ENCODE data around the gene PDE4B. TPM values are rescaled to one million over a fixed set of nuclear protein-coding genes. Genes with fewer than 3 reads are reported as not detected.
"Not testable (repeated sequence)": the region's sequence is repeated elsewhere in the genome, so short reads cannot be mapped to it uniquely, and the experiment has no call there.

Gene PDE4B
- total RNA-seq, 2 donors from 2014 or later, result 23.6 to 53.9 TPM

DNA sequence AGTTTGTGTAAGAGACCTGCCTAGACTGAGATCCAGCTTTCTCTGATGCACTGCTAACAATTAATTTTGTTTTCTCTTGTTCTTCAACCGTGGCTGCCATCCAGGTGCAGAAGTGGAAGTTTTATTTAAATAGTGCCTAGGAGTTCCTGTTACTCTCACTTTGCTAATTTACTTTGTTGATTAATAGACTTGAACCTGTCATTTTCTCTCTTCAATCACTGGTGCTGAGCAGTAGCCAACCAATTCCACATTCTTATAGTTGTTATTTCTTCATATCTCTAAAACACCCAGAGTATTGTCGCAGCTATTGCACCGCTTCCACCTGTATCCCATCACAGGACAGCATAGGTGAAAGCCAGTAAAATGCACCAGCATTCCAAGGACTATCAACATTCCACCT lies 157.2 kb downstream of the PDE4B start:
- peaks cover 23% of the 10 kb centered on the region for H3K27me3 Mint-ChIP-seq (ENCODE audit: low read depth)
- ATAC-seq (replicated peaks in 1 of 2) (no peak), DNase-seq (no peak)

DNA sequence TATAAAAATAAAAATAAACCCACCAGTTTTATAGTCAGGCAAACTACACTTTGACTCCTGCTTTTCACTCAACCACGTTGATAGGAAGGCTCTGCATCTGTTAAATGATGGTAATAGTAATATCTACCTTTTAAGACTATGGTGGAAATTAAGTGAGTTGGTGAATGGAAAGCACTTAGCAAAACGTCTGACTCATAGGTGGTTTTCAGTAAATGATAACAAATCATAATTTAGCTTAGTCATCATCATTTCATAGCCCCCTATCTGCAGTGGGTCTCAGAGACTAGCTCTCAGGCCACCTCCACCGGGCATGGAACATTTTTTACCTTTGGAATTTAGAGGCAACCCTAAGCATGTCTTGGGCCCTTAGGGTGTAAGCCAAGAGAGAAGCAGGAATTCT lies 160.0 kb downstream of the PDE4B start:
- ATAC-seq (replicated peaks in 1 of 2) (peak; percentile 51 to 71), DNase-seq (no peak)
- Mint-ChIP-seq H3K27me3 (ENCODE audit: low read depth) (peaks cover 14% of the 10 kb centered on the region), H3K4me1 (ENCODE audit: low read depth) (peaks cover 16% of the 10 kb centered on the region), H3K27ac (no peak overlapping the region), H3K36me3 (ENCODE audit: insufficient read depth in 2 of 2) (no peaks in the 10 kb centered on the region), H3K4me3 (no peak overlapping the region), H3K9me3 (no peaks in the 10 kb centered on the region)

More for the DNA sequence above, 157.2 kb downstream of the PDE4B start:
- H3K4me1 Mint-ChIP-seq (ENCODE audit: low read depth), result peaks cover 16% of the 10 kb centered on the region
- no peaks in the 10 kb centered on the region for H3K36me3 Mint-ChIP-seq (ENCODE audit: insufficient read depth in 2 of 2)
- H3K9me3 Mint-ChIP-seq, result no peaks in the 10 kb centered on the region
- no peak overlapping the region for H3K27ac Mint-ChIP-seq
- H3K4me3 Mint-ChIP-seq, result no peak overlapping the region

DNA sequence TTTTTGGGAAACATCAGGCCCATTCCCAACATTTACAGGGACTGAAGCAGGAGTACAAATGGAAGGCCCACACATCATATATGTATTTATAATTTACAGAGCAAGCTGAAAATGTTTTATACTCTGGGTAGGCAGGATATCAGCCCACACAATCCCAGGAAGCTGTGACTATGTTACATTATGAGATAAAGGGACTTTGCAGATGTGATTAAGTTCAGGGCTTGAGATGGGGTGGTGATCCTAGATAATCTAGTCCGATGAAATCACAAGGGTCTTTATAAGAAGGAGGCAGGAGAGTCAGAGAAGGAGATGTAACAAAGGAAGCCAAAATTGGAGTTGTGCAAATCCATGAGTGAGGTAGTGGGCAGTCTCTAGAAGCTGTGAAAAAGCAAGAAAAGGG lies 160.5 kb downstream of the PDE4B start:
- H3K27ac Mint-ChIP-seq, result peak overlapping the region; percentile 58

DNA sequence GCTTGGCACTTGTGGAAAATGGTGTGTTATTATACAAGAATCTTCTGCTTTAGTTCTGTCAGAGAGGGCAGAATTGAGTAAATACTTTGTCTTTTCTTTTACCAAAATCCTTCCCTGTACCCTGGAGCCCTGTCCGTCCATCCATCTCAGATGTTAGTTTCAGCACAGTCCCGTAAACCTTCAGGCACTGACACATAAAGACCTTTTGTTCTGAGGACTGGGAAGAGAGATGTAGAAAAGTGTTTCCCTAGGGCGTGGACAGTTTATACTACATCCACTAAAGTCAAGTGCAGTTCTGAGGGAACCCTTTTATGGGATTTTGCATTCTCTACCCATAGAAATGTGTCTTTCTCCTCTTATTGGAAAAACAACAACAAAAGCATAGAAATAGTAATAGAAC lies 162.4 kb downstream of the PDE4B start:
- DNase-seq (no peak), ATAC-seq (replicated peaks in 1 of 2) (no peak)
- H3K4me3 Mint-ChIP-seq, result no peak overlapping the region
- no peak overlapping the region for H3K27ac Mint-ChIP-seq
- no peaks in the 10 kb centered on the region for H3K36me3 Mint-ChIP-seq (ENCODE audit: insufficient read depth in 2 of 2)
- no peaks in the 10 kb centered on the region for H3K9me3 Mint-ChIP-seq
- peaks cover 13% of the 10 kb centered on the region for H3K27me3 Mint-ChIP-seq (ENCODE audit: low read depth)
- peaks cover 16% of the 10 kb centered on the region for H3K4me1 Mint-ChIP-seq (ENCODE audit: low read depth)

More for the DNA sequence above, 160.5 kb downstream of the PDE4B start:
- Mint-ChIP-seq H3K36me3 (ENCODE audit: insufficient read depth in 2 of 2) (no peaks in the 10 kb centered on the region), H3K9me3 (no peaks in the 10 kb centered on the region), H3K4me1 (ENCODE audit: low read depth) (peaks cover 16% of the 10 kb centered on the region), H3K27me3 (ENCODE audit: low read depth) (peaks cover 14% of the 10 kb centered on the region), H3K4me3 (no peak overlapping the region)
- DNase-seq (no peak), ATAC-seq (replicated peaks in 1 of 2) (peak; percentile 25 to 38)

DNA sequence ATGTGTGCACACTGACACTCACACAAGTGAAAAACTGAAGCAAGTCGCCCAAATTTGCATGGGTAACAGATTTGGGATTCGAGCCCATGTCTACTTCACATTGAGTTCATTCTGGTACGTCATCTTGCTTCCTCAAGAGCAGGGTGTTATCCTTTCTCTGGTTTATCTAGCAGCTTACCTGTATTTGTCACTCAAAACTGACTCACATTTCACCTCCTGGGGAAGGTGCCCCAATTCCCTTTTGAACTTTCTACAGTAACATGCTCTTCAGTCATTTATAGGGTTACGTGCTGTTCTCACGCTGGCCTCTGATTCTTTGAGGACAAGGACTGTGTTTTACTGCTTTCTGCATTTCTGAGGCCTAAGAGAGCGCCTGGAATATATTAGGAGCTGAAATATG lies 162.8 kb downstream of the PDE4B start:
- ATAC-seq (replicated peaks in 1 of 2), result no peak
- Mint-ChIP-seq H3K9me3 (no peaks in the 10 kb centered on the region), H3K4me1 (ENCODE audit: low read depth) (peaks cover 16% of the 10 kb centered on the region), H3K4me3 (no peak overlapping the region), H3K36me3 (ENCODE audit: insufficient read depth in 2 of 2) (no peaks in the 10 kb centered on the region), H3K27ac (no peak overlapping the region), H3K27me3 (ENCODE audit: low read depth) (peaks cover 8% of the 10 kb centered on the region)
- DNase-seq, result no peak

DNA sequence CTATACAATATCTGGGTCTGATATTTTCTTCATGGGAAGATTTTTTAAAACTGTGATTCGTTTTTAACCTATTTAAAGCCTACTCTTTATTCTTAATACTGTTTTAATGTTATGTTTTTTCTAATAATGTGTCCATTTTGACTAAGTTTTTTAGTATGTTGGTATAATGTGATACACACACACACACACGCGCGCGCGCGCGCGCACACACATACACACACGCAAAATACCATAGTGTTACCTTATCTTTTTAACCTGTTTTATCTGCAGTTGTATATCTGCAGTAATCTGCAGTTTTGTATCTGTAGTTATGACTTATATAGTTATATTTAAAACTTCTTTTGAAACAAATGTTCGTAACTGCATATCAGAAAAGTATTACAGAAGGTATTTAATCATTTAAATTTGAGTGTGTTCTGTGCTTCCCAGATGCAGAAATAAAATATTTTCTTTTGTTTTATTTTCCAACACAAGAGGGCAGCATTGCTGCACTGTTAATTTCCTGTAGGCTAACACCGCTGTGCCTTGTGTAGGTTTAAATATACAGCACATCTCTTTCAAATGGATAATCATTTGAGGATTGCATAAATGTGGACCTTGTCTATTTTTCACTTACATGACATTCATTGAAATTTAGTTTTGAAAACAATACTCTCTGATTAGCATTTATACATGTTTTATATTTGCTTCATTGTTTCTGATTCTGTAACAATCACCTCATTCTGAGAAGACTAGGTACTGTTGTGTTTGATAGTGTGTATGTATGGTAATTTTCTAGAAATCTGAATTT lies 166.1 kb downstream of the PDE4B start:
- Mint-ChIP-seq H3K36me3 (ENCODE audit: insufficient read depth in 2 of 2) (no peaks in the 10 kb centered on the region), H3K27me3 (ENCODE audit: low read depth) (no peaks in the 10 kb centered on the region), H3K9me3 (no peaks in the 10 kb centered on the region), H3K27ac (no peak overlapping the region), H3K4me1 (ENCODE audit: low read depth) (no peaks in the 10 kb centered on the region), H3K4me3 (no peak overlapping the region)
- peak; percentile 61 to 69 for ATAC-seq (replicated peaks in 1 of 2)
- peak; percentile 12 to 39 for DNase-seq

DNA sequence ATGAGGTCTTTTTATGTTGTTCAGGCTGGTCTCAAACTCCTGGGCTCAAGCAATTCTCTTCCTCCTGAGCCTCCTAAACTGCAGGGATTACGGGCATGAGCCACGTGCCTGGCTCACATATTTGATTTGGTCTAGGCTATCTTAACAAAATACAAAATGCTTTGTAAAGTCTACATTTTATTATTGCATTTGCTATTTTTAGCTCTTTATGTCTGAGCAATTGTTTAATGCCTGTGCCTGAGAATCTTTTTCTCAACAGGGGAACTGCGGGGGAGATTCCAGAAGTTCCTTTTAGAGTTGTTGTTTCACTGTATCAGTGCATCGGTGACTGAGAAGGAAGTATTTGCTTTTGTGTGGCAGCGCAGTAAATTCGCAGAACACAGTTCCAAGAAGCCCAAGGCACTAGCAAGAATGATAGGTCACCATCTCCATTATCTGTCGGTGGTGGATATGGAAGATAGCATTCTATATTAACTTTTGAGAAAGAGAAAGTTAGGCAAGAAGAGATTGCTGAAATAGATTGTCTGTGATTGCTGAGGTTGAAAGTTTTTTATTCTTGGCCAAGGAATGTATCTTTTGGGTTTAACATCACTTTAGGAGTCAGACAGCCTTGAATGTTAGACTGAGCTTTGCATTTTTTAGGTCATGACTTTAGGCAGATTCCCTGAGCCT lies 167.3 kb downstream of the PDE4B start:
- no peaks in the 10 kb centered on the region for H3K27me3 Mint-ChIP-seq (ENCODE audit: low read depth)
- H3K9me3 Mint-ChIP-seq, result no peaks in the 10 kb centered on the region
- H3K4me3 Mint-ChIP-seq, result no peak overlapping the region
- H3K27ac Mint-ChIP-seq, result peak overlapping the region; percentile 49
- DNase-seq (no peak), ATAC-seq (replicated peaks in 1 of 2) (no peak)
- no peaks in the 10 kb centered on the region for H3K4me1 Mint-ChIP-seq (ENCODE audit: low read depth)
- H3K36me3 Mint-ChIP-seq (ENCODE audit: insufficient read depth in 2 of 2), result no peaks in the 10 kb centered on the region

DNA sequence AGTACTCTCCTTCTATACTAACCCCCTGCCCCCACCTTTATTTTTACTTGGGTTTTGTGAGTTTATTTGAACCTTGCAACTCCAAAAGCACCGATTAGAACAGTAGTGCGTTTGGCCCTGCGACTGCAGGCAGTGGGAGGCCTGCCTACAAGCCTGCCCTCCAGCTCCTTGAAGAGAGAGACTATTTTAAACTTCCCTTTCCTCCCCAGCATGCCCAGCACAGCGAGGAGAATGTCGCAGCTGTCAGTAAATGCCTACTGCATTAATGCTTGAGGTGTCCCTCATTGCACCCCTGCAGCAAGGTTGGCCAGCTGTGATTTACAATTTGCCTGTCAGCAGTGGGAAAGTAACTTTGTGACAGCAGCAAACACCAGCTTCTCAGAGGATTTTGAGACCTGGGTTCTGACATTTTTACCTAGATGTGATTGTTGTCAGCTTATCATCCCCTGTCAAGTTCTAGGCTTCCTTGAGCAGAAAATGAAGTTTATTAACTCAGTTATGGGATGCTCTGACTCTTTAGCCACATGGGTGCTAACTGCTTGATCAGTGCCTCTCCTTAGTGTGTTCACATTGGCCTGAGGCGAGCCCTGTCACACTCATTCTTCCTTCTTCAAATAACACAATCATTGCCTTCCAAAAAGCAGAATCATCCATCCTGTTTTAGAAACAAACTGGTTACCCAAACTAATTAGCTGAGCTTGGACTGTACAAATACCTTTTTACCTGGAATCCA lies 170.6 kb downstream of the PDE4B start:
- ATAC-seq (replicated peaks in 1 of 2) (no peak), DNase-seq (no peak)
- Mint-ChIP-seq H3K36me3 (ENCODE audit: insufficient read depth in 2 of 2) (no peaks in the 10 kb centered on the region), H3K4me1 (ENCODE audit: low read depth) (no peaks in the 10 kb centered on the region), H3K4me3 (no peak overlapping the region), H3K9me3 (peaks cover 0 to 5% of the 10 kb centered on the region in 2 donors), H3K27me3 (ENCODE audit: low read depth) (no peaks in the 10 kb centered on the region), H3K27ac (no peak overlapping the region)

DNA sequence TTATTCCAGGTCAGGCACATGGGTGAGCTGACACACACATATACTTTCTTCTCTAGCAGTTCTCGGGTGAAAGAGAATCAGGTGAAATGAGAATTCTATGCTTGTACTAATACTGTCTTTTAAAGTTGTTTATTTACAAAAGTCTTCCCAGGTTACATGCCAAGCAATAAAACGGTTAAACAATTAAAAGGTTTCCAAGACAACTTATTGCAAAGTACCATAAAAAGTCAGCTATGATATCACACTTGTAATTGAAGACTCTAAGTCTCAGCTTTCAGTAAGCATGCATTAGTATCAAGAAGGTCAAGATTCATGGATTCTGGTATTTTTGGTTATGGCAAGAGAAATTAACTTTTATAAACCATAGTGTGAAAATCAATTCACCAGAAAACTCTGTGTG lies 171.4 kb downstream of the PDE4B start:
- Mint-ChIP-seq H3K4me3 (no peak overlapping the region), H3K27me3 (ENCODE audit: low read depth) (no peaks in the 10 kb centered on the region), H3K27ac (no peak overlapping the region), H3K4me1 (ENCODE audit: low read depth) (no peaks in the 10 kb centered on the region), H3K9me3 (peaks cover 0 to 5% of the 10 kb centered on the region in 2 donors), H3K36me3 (ENCODE audit: insufficient read depth in 2 of 2) (no peaks in the 10 kb centered on the region)
- no peak for DNase-seq
- no peak for ATAC-seq (replicated peaks in 1 of 2)

DNA sequence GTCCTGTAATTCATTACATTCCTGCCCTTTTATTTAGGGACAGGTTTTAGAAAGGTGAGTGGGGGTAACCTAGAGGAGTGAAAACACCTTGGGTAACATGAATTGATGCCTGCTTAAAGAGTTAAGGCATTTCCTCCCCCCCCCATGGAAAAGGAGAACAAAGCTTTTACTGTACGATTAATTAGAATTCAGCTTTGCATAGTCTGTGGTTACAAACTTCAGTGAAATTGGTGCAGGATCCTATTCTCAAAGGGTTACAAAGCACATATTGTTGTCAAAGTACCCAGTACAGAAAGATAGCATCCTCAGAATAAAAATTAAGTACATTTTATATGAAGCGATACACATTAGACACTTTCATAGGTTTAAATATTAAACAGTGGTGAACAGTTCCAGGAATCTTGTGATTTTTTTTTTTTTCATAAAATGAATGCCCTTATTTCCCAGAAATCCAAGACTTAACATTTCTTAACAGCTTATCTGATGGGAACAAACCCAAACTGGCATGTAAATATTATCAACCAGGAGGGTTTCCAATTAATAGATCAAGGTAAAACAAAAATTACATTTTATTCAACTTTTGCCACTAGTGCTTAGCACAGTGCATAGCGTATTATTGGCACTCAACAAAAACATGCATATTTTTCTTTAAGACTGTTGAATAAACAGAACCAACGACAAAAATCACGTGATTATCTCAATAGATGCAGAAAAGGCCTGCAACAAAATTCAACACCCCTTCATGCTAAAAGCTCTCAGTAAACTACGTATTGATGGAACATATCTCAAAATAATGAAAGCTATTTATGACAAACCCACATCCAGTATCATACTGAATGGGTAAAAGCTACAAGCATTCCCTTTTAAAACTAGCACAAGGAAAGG lies 172.7 kb downstream of the PDE4B start:
- DNase-seq (no peak), ATAC-seq (replicated peaks in 1 of 2) (no peak)
- Mint-ChIP-seq H3K4me3 (no peak overlapping the region), H3K27ac (no peak overlapping the region), H3K27me3 (ENCODE audit: low read depth) (peaks cover 2% of the 10 kb centered on the region), H3K36me3 (ENCODE audit: insufficient read depth in 2 of 2) (no peaks in the 10 kb centered on the region), H3K9me3 (peaks cover 0 to 5% of the 10 kb centered on the region in 2 donors), H3K4me1 (ENCODE audit: low read depth) (no peaks in the 10 kb centered on the region)

DNA sequence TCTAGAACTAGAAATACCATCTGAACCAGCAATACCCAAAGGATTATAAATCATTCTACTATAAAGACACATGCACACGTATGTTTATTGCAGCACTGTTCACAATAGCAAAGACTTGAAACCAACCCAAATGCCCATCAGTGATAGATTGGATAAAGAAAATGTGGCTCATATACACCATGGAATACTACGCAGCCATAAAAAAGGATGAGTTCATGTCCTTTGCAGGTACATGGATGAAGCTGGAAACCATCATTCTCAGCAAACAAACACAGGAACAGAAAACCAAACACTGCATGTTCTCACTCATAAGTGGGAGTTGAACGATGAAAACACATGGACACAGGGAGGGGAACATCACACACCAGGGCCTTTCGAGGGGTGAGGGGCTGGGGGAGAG lies 174.8 kb downstream of the PDE4B start:
- ATAC-seq (replicated peaks in 1 of 2); H3K36me3 Mint-ChIP-seq (ENCODE audit: insufficient read depth in 2 of 2); H3K4me1 Mint-ChIP-seq (ENCODE audit: low read depth); H3K4me3 Mint-ChIP-seq; H3K9me3 Mint-ChIP-seq; DNase-seq; H3K27ac Mint-ChIP-seq: not testable (repeated sequence)
- peaks cover 16% of the 10 kb centered on the region for H3K27me3 Mint-ChIP-seq (ENCODE audit: low read depth)

DNA sequence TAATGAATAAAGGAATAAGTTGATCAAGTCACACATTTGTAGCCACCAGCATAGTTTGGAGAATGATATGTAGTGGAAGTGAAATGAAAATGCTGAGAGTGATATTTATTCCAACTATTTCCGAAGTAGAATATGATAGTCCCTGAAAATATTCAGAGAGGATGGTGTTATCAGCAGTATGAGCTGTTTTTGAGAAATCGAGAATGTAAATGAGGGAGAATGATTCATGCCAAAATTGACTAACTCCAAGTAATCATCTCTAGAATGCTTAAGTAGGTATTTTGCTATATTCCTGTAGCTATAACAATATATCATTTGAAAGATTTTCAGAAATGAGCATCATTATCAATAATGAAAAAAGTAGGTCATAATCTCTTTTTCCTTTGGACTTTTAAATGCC lies 178.9 kb downstream of the PDE4B start:
- DNase-seq (no peak), ATAC-seq (replicated peaks in 1 of 2) (peak in 1 of 2 donors; percentile 43)
- Mint-ChIP-seq H3K27me3 (ENCODE audit: low read depth) (peaks cover 16% of the 10 kb centered on the region), H3K27ac (no peak overlapping the region), H3K9me3 (peaks cover 11 to 19% of the 10 kb centered on the region in 2 donors), H3K4me3 (no peak overlapping the region), H3K4me1 (ENCODE audit: low read depth) (no peaks in the 10 kb centered on the region), H3K36me3 (ENCODE audit: insufficient read depth in 2 of 2) (peaks cover 4 to 9% of the 10 kb centered on the region in 2 donors)

Data from activated T-cell treated with anti-CD3 and anti-CD28 coated beads, Interleukin-2, amount 50 U/mL, for 72 hours (primary cell).